Fibroblast of villous mesenchyme (primary cell): ENCODE results near the gene TIAM2. TPM values are rescaled to one million over a fixed set of nuclear protein-coding genes. Genes with fewer than 3 reads are reported as not detected.
"Not testable (repeated sequence)": the region's sequence is repeated elsewhere in the genome, so short reads cannot be mapped to it uniquely, and the experiment has no call there.

Experiments used
- DNase-seq: peaks from one replicate; pipeline ENCODE4 v3.0.0-alpha.2; 2010; ENCODE audit warnings: low read depth
- H3K4me3 ChIP-seq: 2 replicates; pipeline ENCODE4 v1.5.1; 2011; ENCODE audit warnings: low read depth, mild to moderate bottlenecking, low read length
- total RNA-seq: library from RNA; depleted of rRNA; stranded (reverse); fragments of >200 nt; gene quantifications from 2 replicates; pipeline ENCODE4 v1.2.3, GENCODE V29; 2012
- TF ChIP-seq, protein P1 (sequence below): IDR thresholded peaks from 2 replicates; pipeline ENCODE4 v1.5.1; 2012; ENCODE audit warnings: low read depth, mild to moderate bottlenecking, low read length; ENCODE audit not compliant: insufficient read depth

Gene TIAM2
- total RNA-seq, 1 donor, result 8.6 TPM

GRCh38 chr6:155089746-155090145 lies 94.6 kb downstream of the TIAM2 start:
- TF ChIP-seq, protein P1, sequence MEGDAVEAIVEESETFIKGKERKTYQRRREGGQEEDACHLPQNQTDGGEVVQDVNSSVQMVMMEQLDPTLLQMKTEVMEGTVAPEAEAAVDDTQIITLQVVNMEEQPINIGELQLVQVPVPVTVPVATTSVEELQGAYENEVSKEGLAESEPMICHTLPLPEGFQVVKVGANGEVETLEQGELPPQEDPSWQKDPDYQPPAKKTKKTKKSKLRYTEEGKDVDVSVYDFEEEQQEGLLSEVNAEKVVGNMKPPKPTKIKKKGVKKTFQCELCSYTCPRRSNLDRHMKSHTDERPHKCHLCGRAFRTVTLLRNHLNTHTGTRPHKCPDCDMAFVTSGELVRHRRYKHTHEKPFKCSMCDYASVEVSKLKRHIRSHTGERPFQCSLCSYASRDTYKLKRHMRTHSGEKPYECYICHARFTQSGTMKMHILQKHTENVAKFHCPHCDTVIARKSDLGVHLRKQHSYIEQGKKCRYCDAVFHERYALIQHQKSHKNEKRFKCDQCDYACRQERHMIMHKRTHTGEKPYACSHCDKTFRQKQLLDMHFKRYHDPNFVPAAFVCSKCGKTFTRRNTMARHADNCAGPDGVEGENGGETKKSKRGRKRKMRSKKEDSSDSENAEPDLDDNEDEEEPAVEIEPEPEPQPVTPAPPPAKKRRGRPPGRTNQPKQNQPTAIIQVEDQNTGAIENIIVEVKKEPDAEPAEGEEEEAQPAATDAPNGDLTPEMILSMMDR, result no peak
- DNase-seq, result no peak

DNA sequence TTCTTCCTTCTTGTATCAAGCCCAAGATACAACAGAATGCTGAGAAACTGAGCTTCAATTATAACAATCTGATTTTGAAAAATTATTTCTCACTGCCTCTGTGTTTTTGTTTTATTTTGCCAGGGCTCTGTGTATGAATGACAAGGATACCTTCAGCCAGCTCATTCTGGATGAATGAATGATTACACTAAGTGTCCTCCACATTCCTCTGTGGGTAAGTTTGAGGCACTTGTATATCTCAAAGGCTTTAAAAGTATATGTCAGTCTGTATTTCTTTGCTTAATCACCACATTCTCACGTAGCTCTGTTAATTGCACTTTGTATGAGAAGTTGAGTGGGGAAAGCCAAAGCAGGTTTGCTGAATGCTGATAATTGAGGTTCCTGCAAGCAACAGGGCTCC lies 95.1 kb downstream of the TIAM2 start:
- DNase-seq, result no peak
- H3K4me3 ChIP-seq, result no peak overlapping the region
- TF ChIP-seq, protein P1, result no peak

More at GRCh38 chr6:155089746-155090145, 94.6 kb downstream of the TIAM2 start:
- H3K4me3 ChIP-seq, result no peak overlapping the region

- H3K4me3 ChIP-seq, result no peak overlapping the region
- TF ChIP-seq, protein P1, result no peak
- no peak for DNase-seq
These were observed 96.6 kb downstream of the TIAM2 start for GRCh38 chr6:155091756-155092155.

- no peak for DNase-seq
- TF ChIP-seq, protein P1, result no peak
- H3K4me3 ChIP-seq, result no peak overlapping the region
These were observed 98.3 kb downstream of the TIAM2 start for GRCh38 chr6:155093430-155093829.

- no peak overlapping the region for H3K4me3 ChIP-seq
- DNase-seq, result no peak
- TF ChIP-seq, protein P1, result no peak
These were observed 105.0 kb downstream of the TIAM2 start for GRCh38 chr6:155100087-155100486.

GRCh38 chr6:155100591-155100990 lies 105.5 kb downstream of the TIAM2 start:
- no peak overlapping the region for H3K4me3 ChIP-seq
- TF ChIP-seq, protein P1, result no peak
- no peak for DNase-seq

GRCh38 chr6:155103083-155103645 lies 108.0 kb downstream of the TIAM2 start:
- H3K4me3 ChIP-seq, result not testable (repeated sequence)
- peak; percentile 18 for DNase-seq
